Measurements from ENCODE around the gene OSER1.

Gene OSER1

GRCh38 chr20:44209686-44210405, 725 bp downstream of the OSER1 start:
- no peak for DNase-seq (ENCODE audit: low read depth)

GRCh38 chr20:44208770-44209169, 1.8 kb downstream of the OSER1 start:
- no peak for DNase-seq (ENCODE audit: low read depth)
- no peak for TF ChIP-seq CTCF (IDR thresholded peaks at IDR 0.05; ENCODE audit: control insufficient read depth, extremely low read depth, insufficient read depth)
- H3K4me3 ChIP-seq (ENCODE audit: low read depth, low read length), result peak overlapping the region; percentile 85

More at GRCh38 chr20:44209686-44210405, 725 bp downstream of the OSER1 start:
- no peak for TF ChIP-seq CTCF (IDR thresholded peaks at IDR 0.05; ENCODE audit: control insufficient read depth, extremely low read depth, insufficient read depth)
- H3K4me3 ChIP-seq (ENCODE audit: low read depth, low read length), result peak overlapping the region; percentile 85

GRCh38 chr20:44208165-44208564, 2.4 kb downstream of the OSER1 start:
- TF ChIP-seq CTCF (IDR thresholded peaks at IDR 0.05; ENCODE audit: control insufficient read depth, extremely low read depth, insufficient read depth), result no peak
- DNase-seq (ENCODE audit: low read depth), result no peak
- peak overlapping the region; percentile 85 for H3K4me3 ChIP-seq (ENCODE audit: low read depth, low read length)

GRCh38 chr20:44207126-44207723, 3.3 kb downstream of the OSER1 start:
- TF ChIP-seq CTCF (IDR thresholded peaks at IDR 0.05; ENCODE audit: control insufficient read depth, extremely low read depth, insufficient read depth), result no peak
- no peak overlapping the region; the same call in 1 of the 2 replicates for H3K4me3 ChIP-seq (ENCODE audit: low read depth, low read length)
- no peak for DNase-seq (ENCODE audit: low read depth)

GRCh38 chr20:44206132-44206531, 4.4 kb downstream of the OSER1 start:
- no peak for TF ChIP-seq CTCF (IDR thresholded peaks at IDR 0.05; ENCODE audit: control insufficient read depth, extremely low read depth, insufficient read depth)

GRCh38 chr20:44204832-44205215, 5.7 kb downstream of the OSER1 start:
- DNase-seq (ENCODE audit: low read depth), result no peak
- no peak for TF ChIP-seq CTCF (IDR thresholded peaks at IDR 0.05; ENCODE audit: control insufficient read depth, extremely low read depth, insufficient read depth)
- H3K4me3 ChIP-seq (ENCODE audit: low read depth, low read length), result no peak overlapping the region; the same call in 1 of the 2 replicates

More at GRCh38 chr20:44206132-44206531, 4.4 kb downstream of the OSER1 start:
- H3K4me3 ChIP-seq (ENCODE audit: low read depth, low read length), result no peak overlapping the region
- no peak for DNase-seq (ENCODE audit: low read depth)
